ENCODE measurements around the gene BEND7.
"Not testable (repeated sequence)": the region's sequence is repeated elsewhere in the genome, so short reads cannot be mapped to it uniquely, and the experiment has no call there.

BEND7 gene

GRCh38 chr10:13417459-13418126 lies 111.2 kb downstream of the BEND7 start:
- DNase-seq = no peak

GRCh38 chr10:13416760-13417159 lies 112.1 kb downstream of the BEND7 start:
- DNase-seq = no peak

GRCh38 chr10:13414855-13415254 lies 114.0 kb downstream of the BEND7 start:
- DNase-seq = no peak

GRCh38 chr10:13414137-13414536 lies 114.7 kb downstream of the BEND7 start:
- DNase-seq = no peak

- DNase-seq = no peak
Measured at GRCh38 chr10:13412894-13413293, 115.9 kb downstream of the BEND7 start.

GRCh38 chr10:13404791-13405190 lies 124.0 kb downstream of the BEND7 start:
- no peak for DNase-seq

- DNase-seq = no peak
Measured at GRCh38 chr10:13404305-13404759, 124.5 kb downstream of the BEND7 start.

GRCh38 chr10:13403426-13403825 lies 125.4 kb downstream of the BEND7 start:
- DNase-seq = not testable (repeated sequence)

GRCh38 chr10:13402021-13402420 lies 126.8 kb downstream of the BEND7 start:
- DNase-seq = no peak

GRCh38 chr10:13401142-13401541 lies 127.7 kb downstream of the BEND7 start:
- no peak for DNase-seq

- DNase-seq = no peak
Measured at GRCh38 chr10:13400196-13400965, 128.4 kb downstream of the BEND7 start.

- DNase-seq = no peak
Measured at GRCh38 chr10:13399752-13400151, 129.1 kb downstream of the BEND7 start.

- DNase-seq = no peak
Measured at GRCh38 chr10:13399236-13399635, 129.6 kb downstream of the BEND7 start.

- DNase-seq = no peak
Measured at GRCh38 chr10:13397052-13397451, 131.8 kb downstream of the BEND7 start.

- DNase-seq = no peak
Measured at GRCh38 chr10:13396369-13396768, 132.4 kb downstream of the BEND7 start.

GRCh38 chr10:13395540-13395939 lies 133.3 kb downstream of the BEND7 start:
- no peak for DNase-seq

- DNase-seq = no peak
Measured at GRCh38 chr10:13393640-13394039, 135.2 kb downstream of the BEND7 start.

GRCh38 chr10:13392701-13393100 lies 136.1 kb downstream of the BEND7 start:
- no peak for DNase-seq

Measured in SW 1271 (cell line).